HepG2 (cell line): ENCODE measurements around the gene C6orf136. TPM values are rescaled to one million over a fixed set of nuclear protein-coding genes. Genes with fewer than 3 reads are reported as not detected.
A peak's percentile ranks its signal among the peaks of the same experiment; 100 is the strongest.

Experiments used
- AGO1 ChIP-seq: fragments of 200-400 bp; formaldehyde crosslinking; IDR thresholded peaks from 2 replicates; pipeline ENCODE4 v1.6.1; 2017; ENCODE audit warnings: mild to moderate bottlenecking, low read depth, low read length, moderate library complexity; ENCODE audit not compliant: poor library complexity, severe bottlenecking
- ATF1 ChIP-seq: IDR thresholded peaks from 2 replicates; pipeline ENCODE4 v1.6.1; 2016; ENCODE audit warnings: mild to moderate bottlenecking, control low read depth
- BCL6 ChIP-seq: IDR thresholded peaks from 2 replicates; pipeline ENCODE4 v1.6.1; 2016; ENCODE audit warnings: missing genetic modification reagents, missing compliant biosample characterization
- BRCA1 ChIP-seq: sonication (generic); formaldehyde crosslinking; IDR thresholded peaks from 2 replicates; pipeline ENCODE4 v1.4.0; 2020; ENCODE audit warnings: missing genetic modification reagents
- ETV5 ChIP-seq: IDR thresholded peaks from 2 replicates; pipeline ENCODE4 v1.6.1; 2018; ENCODE audit warnings: missing biosample characterization, missing genetic modification reagents, inconsistent platforms, borderline replicate concordance
- HNRNPK ChIP-seq: fragments of 200-400 bp; formaldehyde crosslinking; IDR thresholded peaks from 2 replicates; pipeline ENCODE4 v1.6.1; 2018; ENCODE audit warnings: low read length, low read depth, moderate library complexity, mild to moderate bottlenecking; ENCODE audit not compliant: poor library complexity, severe bottlenecking
- NCOR1 ChIP-seq: fragments of 200-600 bp; sonication (generic); IDR thresholded peaks from 2 replicates; pipeline ENCODE4 v1.7.0; 2017; ENCODE audit warnings: antibody characterized with exemption, low read length, borderline replicate concordance
- NFIC ChIP-seq: IDR thresholded peaks from 2 replicates; pipeline ENCODE4 v1.6.1; 2012; ENCODE audit warnings: mild to moderate bottlenecking, low read length, inconsistent platforms
- PAWR ChIP-seq: sonication (generic); formaldehyde crosslinking; IDR thresholded peaks from 2 replicates; pipeline ENCODE4 v1.4.0; 2020; ENCODE audit warnings: missing genetic modification reagents, mild to moderate bottlenecking, borderline replicate concordance
- PHF20 ChIP-seq: sonication (generic); formaldehyde crosslinking; IDR thresholded peaks from 2 replicates; pipeline ENCODE4 v1.5.0; 2020; ENCODE audit warnings: mild to moderate bottlenecking, missing genetic modification reagents
- RBAK ChIP-seq: sonication (generic); formaldehyde crosslinking; IDR thresholded peaks from 2 replicates; pipeline ENCODE4 v1.5.1; 2020; ENCODE audit warnings: mild to moderate bottlenecking, missing genetic modification reagents
- RFXANK ChIP-seq: IDR thresholded peaks from 2 replicates; pipeline ENCODE4 v1.6.1; 2016
- RORA ChIP-seq: sonication (generic); formaldehyde crosslinking; IDR thresholded peaks from 2 replicates; pipeline ENCODE4 v1.5.0; 2020; ENCODE audit warnings: mild to moderate bottlenecking, missing genetic modification reagents, moderate library complexity
- SPEN ChIP-seq: sonication (generic); formaldehyde crosslinking; IDR thresholded peaks from 2 replicates; pipeline ENCODE4 v1.5.1; 2020; ENCODE audit warnings: low read depth, mild to moderate bottlenecking, missing genetic modification reagents
- SRSF4 ChIP-seq: fragments of 200-400 bp; formaldehyde crosslinking; IDR thresholded peaks from one replicate; pipeline ENCODE4 v1.6.1; 2018; ENCODE audit warnings: mild to moderate bottlenecking, low read depth, low read length, moderate library complexity; ENCODE audit not compliant: poor library complexity, severe bottlenecking
- SUZ12 ChIP-seq: fragments of 150-350 bp; IDR thresholded peaks from 2 replicates; pipeline ENCODE4 v1.6.1; 2014; ENCODE audit warnings: low read depth, low read length
- TGIF2 ChIP-seq: IDR thresholded peaks from 2 replicates; pipeline ENCODE4 v1.6.1; 2016; ENCODE audit warnings: control low read depth, missing compliant biosample characterization
- YEATS2 ChIP-seq: sonication (generic); formaldehyde crosslinking; IDR thresholded peaks from 2 replicates; pipeline ENCODE4 v1.4.0; 2020; ENCODE audit warnings: missing genetic modification reagents, borderline replicate concordance
- ZNF17 ChIP-seq: sonication (generic); formaldehyde crosslinking; IDR thresholded peaks from 2 replicates; pipeline ENCODE4 v1.5.0; 2020; ENCODE audit warnings: mild to moderate bottlenecking, missing genetic modification reagents
- ZNF567 ChIP-seq: sonication (generic); formaldehyde crosslinking; IDR thresholded peaks from 2 replicates; pipeline ENCODE4 v1.8.1; 2023; ENCODE audit warnings: mild to moderate bottlenecking, missing genetic modification reagents, borderline replicate concordance
- ZNF619 ChIP-seq: sonication (generic); formaldehyde crosslinking; IDR thresholded peaks from 2 replicates; pipeline ENCODE4 v1.4.0; 2020; ENCODE audit warnings: mild to moderate bottlenecking, missing genetic modification reagents
- ZNF749 ChIP-seq: sonication (generic); formaldehyde crosslinking; IDR thresholded peaks from 2 replicates; pipeline ENCODE4 v1.8.0; 2022; ENCODE audit warnings: mild to moderate bottlenecking, missing genetic modification reagents, moderate library complexity, borderline replicate concordance
- polyA plus RNA-seq, 8 experiments: library from polyadenylated mRNA; depleted of rRNA in 3 of 8; stranded (reverse) in 7 of 8; unstranded in 1 of 8; fragments of >200 nt; fragmentation: Illumina TruSeq in 4 of 8; extraction: Trizol in 4 of 8; gene quantifications; 2 replicates each; pipeline versions ENCODE4 v1.2.1 to v1.2.3, GENCODE V29; 2011 to 2016; ENCODE audit warnings: low read depth in 4 of 8, missing spikeins in 1 of 8, mixed read lengths in 1 of 8; ENCODE audit not compliant: insufficient read depth in 1 of 8
- total RNA-seq, 5 experiments: library from RNA; depleted of rRNA; stranded (reverse); fragments of >200 nt; fragmentation: Illumina TruSeq; extraction: Trizol; gene quantifications; 2 replicates each; pipeline ENCODE4 v1.2.3, GENCODE V29; 2016; ENCODE audit warnings: low read depth in 1 of 5
- TF ChIP-seq, protein P1 (sequence below): sonication (generic); formaldehyde crosslinking; IDR thresholded peaks from 2 replicates; pipeline ENCODE4 v1.8.1; 2023; ENCODE audit warnings: mild to moderate bottlenecking, inconsistent platforms, moderate library complexity, missing genetic modification reagents, borderline replicate concordance

C6orf136 gene
- total and polyA plus RNA-seq, 2 of the 13 experiments (the other 11 are each of a cell fraction or from before 2014, with no cell fraction given) = 12.0 to 26.2 TPM

DNA sequence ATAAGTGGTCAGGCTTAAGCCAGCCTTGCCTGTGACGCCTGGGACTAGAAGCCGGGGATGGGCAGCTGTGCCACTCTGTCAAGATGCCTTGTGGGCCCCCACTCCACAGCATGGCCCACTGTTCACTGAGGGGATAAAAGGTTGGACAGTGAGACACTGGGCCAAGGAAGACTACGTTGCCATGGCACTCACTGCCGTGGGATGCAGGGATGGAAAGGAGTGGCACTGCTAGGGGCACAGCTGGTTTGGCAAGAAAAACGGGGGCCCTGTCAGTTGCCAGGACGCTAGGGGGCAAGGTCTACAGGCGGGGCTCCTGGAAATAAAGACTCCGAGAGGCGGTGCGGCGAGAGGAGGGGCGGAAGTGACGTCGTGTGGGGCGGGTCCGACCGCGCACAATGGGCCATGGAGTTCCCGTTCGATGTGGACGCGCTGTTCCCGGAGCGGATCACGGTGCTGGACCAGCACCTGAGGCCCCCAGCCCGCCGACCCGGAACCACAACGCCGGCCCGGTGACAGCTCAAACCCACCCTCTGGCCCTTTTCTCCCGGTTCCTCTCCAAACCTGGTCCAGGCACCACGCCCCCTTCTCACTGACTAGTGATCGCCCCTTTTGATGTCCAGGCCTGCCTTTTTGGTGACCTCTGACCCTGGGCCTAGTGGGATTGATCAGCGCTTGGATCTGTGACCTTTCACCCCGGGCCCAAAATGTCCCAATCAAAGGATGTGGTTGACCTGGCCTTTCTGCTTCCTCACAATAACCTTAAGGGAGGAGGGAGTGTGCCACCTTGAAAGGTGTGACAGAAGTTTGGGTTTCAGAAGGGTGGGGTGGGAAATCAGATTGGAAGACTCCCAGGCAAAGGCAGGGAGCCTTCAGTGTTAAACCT is 20.2 kb upstream of the C6orf136 start, which contains the start of gene ATAT1 (continued):
- TF ChIP-seq ZNF17 (no peak), PHF20 (CRISPR knock-in tag) (peak; percentile 90), ZNF619 (CRISPR knock-in tag) (no peak; the same call in none of the 2 replicates), TGIF2 (CRISPR knock-in tag) (peak; percentile 87), ATF1 (peak; percentile 91), SUZ12 (no peak), NFIC (no peak), ZNF567 (peak; percentile 91; the same call in 1 of the 2 replicates), RORA (CRISPR knock-in tag) (no peak), PAWR (CRISPR knock-in tag) (no peak; the same call in 1 of the 2 replicates), SPEN (CRISPR knock-in tag) (peak; percentile 76; the same call in 1 of the 2 replicates), BCL6 (CRISPR knock-in tag) (peak; percentile 19; the same call in 1 of the 2 replicates), RFXANK (CRISPR knock-in tag) (no peak), ZNF749 (CRISPR knock-in tag) (peak; percentile 27; the same call in 1 of the 2 replicates), ETV5 (CRISPR knock-in tag) (peak; percentile 77), NCOR1 (peak; percentile 16; the same call in 1 of the 2 replicates), SRSF4 (no peak), RBAK (CRISPR knock-in tag) (0 out of 2 replicates have a peak, but pooled peaks have one; percentile 51), HNRNPK (peak; percentile 27), BRCA1 (CRISPR knock-in tag) (peak; percentile 32; the same call in 1 of the 2 replicates), AGO1 (peak; percentile 99), YEATS2 (CRISPR knock-in tag) (peak; percentile 87)
- TF ChIP-seq, protein P1, sequence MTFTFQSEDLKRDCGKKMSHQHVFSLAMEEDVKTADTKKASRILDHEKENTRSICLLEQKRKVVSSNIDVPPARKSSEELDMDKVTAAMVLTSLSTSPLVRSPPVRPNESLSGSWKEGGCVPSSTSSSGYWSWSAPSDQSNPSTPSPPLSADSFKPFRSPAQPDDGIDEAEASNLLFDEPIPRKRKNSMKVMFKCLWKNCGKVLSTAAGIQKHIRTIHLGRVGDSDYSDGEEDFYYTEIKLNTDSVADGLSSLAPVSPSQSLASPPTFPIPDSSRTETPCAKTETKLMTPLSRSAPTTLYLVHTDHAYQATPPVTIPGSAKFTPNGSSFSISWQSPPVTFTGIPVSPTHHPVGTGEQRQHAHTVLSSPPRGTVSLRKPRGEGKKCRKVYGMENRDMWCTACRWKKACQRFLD (CRISPR knock-in tag) = peak; percentile 77
